ENCODE results near the gene SPAG9.

GRCh38 chr17:51144266-51145022 lies 23.8 kb upstream of the SPAG9 start:
- TF ChIP-seq EP300 (IDR thresholded peaks at IDR 0.05) (no peak), CTCF (IDR thresholded peaks at IDR 0.05) (no peak), POLR2AphosphoS5 (IDR thresholded peaks at IDR 0.05) (no peak)
